LNCaP clone FGC (cell line): Measurements from ENCODE around the gene RALGDS.

Source experiments
- DNase-seq: peaks from one replicate; pipeline ENCODE4 v3.0.0-alpha.2; 2011; ENCODE audit warnings: low read depth
- H3K4me3 ChIP-seq: 2 replicates; pipeline ENCODE4 v1.5.1; 2011; ENCODE audit warnings: mild to moderate bottlenecking, low read depth, low read length, control low read depth
- TF ChIP-seq, protein P1 (sequence below): IDR thresholded peaks from 2 replicates; pipeline ENCODE4 v1.5.1; 2012; ENCODE audit warnings: mild to moderate bottlenecking; ENCODE audit not compliant: control insufficient read depth, insufficient read depth; ENCODE audit errors: extremely low read depth

RALGDS gene

DNA sequence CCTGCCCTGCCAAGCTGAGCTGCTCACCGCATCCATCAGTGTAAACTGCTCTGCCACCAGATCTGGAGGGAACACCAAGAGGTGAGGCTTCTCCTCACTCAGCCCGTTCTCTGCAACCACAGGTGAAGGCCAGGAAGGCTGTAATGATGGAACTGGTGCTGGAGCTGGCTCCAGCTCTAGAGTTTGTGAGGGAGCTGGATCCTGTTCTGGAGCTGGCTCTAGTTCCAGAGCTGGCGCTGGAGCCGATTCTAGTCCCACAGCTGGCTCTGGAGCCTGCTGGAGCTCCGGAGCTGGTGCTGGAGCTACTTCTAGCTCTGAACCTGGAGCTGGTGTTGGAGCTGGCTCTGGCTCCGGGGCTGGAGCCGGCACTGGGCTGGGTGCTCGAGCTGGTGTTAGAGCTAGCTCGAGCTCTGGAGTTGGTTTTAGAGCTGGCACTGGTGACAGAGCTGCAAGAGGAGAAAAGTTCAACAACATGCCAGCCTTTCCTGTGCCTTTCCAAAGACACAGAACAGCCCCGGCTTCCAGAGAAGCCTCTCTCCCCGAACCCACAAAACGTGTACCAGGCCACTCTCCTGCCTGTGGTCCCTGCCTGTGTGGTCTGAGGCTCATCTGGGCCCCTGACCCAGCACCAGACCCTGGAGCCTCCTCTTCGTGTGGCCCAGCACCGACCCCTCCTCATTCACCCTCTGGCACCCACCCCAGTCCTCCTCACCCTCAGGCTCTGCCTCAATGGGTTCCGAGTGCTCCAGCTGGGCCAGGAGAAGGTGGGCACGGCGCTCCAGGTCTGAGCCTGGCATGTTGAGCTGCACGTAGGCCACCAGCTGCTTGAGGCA, 12.9 kb downstream of the RALGDS start:
- TF ChIP-seq, protein P1, sequence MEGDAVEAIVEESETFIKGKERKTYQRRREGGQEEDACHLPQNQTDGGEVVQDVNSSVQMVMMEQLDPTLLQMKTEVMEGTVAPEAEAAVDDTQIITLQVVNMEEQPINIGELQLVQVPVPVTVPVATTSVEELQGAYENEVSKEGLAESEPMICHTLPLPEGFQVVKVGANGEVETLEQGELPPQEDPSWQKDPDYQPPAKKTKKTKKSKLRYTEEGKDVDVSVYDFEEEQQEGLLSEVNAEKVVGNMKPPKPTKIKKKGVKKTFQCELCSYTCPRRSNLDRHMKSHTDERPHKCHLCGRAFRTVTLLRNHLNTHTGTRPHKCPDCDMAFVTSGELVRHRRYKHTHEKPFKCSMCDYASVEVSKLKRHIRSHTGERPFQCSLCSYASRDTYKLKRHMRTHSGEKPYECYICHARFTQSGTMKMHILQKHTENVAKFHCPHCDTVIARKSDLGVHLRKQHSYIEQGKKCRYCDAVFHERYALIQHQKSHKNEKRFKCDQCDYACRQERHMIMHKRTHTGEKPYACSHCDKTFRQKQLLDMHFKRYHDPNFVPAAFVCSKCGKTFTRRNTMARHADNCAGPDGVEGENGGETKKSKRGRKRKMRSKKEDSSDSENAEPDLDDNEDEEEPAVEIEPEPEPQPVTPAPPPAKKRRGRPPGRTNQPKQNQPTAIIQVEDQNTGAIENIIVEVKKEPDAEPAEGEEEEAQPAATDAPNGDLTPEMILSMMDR = no peak
- DNase-seq = no peak
- H3K4me3 ChIP-seq = no peak overlapping the region

DNA sequence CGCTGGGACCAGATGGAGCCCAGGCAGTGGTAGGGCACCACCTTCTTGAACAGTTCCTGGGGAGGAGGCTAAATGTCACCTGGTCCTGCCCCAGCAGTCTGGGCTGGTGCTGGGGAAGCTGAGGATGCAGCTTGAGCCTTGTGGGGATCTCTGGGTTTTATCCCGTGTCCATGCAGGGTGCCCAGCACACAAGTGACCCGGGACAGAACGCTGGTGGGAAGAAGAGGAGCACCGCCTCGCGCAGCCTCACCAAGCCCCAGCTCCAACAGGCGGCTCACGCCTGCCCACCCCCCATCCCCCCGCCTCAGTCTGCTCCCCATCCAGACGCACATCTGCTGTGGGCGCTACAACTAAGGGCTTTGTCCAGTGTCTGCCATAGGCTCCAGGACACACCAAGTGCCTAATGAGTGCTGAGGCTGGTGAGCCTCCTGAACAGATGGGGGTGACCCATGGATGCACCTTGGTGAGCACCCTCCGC, 13.8 kb downstream of the RALGDS start:
- H3K4me3 ChIP-seq = no peak overlapping the region
- DNase-seq = no peak
- TF ChIP-seq, protein P1 = no peak

DNA sequence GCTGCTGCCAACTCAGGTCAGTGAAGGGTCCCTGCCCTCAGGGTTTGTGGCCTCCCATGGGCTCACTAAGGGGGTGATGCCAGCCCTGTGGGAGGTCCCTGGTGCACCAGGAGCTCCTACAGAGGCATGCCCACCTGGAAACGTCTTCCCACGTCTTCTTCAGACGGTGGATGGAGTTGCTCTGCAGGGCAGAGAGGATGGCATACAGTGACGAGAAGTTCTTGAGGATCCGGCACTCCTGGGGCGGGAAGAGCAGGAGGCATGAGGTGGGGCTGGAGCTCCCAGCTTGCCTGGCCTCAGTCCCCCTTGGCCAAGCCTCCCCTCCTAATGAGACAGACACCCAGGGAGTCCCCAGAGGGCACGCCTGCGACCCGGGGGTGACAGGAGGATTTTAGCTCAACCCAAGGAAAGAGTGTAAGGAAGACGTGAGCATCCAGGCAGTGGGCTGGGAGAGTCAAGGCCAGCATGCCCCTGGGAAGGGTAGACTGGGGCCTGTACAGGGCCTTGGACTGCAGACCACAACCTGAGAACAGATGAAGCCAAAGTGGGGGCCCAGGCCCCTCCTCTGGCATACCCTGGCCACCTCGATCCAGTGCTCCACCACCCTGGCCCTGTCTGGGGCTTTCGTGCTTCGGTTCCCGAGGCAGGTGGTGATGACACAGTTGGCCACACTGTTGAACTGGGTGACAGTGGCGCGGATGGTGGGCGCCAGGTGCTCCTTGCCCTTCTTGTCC, 14.4 kb downstream of the RALGDS start:
- H3K4me3 ChIP-seq = no peak overlapping the region
- DNase-seq = no peak
- TF ChIP-seq, protein P1 = no peak

DNA sequence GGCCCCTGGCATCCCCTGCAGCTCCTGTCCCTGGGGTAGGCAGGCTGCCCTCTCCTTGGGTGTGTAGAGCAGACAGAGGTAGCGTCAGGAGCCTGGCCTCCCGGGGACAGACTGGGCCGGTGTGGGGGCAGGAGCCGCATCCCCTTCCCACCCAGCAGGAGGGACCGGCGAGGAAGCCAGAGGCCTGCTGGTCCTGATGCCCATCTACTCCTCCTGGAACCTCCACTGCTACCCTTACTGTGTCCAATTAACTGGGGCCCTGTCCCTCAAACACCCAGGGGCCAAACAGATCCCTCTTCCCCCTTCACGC, 15.6 kb downstream of the RALGDS start:
- H3K4me3 ChIP-seq = no peak overlapping the region
- no peak for DNase-seq
- TF ChIP-seq, protein P1 = no peak

DNA sequence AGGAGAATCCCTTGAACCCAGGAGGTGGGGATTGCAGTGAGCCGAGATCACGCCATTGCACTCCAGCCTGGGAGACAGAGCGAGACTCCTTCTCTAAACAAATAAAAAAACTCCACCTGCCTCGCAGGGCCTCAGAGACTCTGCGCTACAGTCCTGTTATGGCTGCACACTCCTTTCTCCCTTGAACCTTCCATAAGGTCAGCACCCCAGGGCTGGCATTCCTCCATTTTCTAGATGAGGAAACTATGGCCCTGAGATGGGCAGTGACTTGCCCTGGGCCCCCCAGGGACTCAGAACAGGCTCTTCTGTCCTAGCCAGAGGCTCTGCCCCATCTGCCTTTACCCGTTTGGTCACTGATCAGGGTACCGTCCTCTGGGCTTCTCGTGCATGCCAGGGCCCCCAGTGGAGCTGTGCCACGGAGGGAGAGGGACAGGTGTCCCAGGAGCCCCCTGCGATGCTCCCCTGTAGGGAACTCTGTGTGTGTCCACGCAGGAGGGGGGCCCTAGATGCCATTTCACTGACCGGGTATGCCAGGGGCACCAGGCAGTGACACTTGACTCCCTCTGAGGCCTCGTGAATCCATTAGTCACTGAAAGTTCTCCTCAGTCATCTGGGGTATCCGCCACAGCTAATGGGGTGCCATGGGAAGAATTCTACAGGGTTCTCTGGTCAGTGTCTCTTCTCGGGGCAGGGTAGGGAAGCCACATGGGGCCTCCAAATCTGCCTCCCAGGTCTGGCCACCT, 16.2 kb downstream of the RALGDS start:
- TF ChIP-seq, protein P1 = no peak
- no peak for DNase-seq
- no peak overlapping the region for H3K4me3 ChIP-seq

DNA sequence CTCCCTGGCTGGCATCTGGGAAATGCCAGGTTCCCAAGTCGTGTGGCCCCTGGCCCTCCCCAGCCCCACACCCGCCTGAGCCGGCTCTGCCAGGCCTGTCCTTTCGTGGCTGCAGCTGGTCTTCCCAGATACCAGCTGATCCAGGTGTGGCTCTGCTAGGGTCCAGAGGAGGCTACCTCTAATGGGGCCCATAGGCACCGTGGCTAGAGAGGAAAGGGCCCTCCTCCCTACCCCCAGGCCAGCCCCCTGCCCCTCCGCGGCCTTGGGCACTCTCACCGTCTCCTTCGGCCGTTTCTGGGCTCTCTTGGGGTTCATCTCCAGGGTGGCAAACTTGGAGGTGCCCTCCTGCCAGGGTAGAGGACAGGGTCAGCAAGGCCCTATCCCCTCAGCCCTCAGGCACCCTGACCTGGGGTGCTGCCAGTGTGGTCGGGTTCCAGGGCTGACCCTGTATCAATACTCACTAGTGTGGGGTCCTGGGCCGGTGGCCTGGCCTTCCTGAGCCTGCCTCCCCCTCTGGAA, 17.0 kb downstream of the RALGDS start:
- H3K4me3 ChIP-seq = no peak overlapping the region
- no peak for DNase-seq
- TF ChIP-seq, protein P1 = no peak
